Kidney (tissue), 14 donors: ENCODE results near the gene ATP1B2. TPM values are rescaled to one million over a fixed set of nuclear protein-coding genes. Genes with fewer than 3 reads are reported as not detected.

Experiments used
- DNase-seq, 5 donors: peaks; one replicate each; pipeline ENCODE4 v3.0.0-alpha.2; 2013 to 2020
- FAIRE-seq: peaks from 2 replicates; lab custom pipeline; 2012; peaks lifted over from hg19 to GRCh38; lab: Jason Lieb, UNC
- H3K27ac ChIP-seq, 2 donors: one replicate each; pipeline ENCODE4 v1.7.0; 2013; ENCODE audit warnings: low read depth in 2 of 2, low read length in 2 of 2, inconsistent platforms in 1 of 2
- H3K27me3 ChIP-seq: one replicate; pipeline ENCODE4 v1.7.1; 2013; ENCODE audit warnings: low read length, inconsistent platforms; ENCODE audit not compliant: control insufficient read depth, insufficient read depth
- H3K36me3 ChIP-seq, 3 donors: one replicate each; pipeline versions ENCODE4 v1.7.0 to v1.7.1; 2013; ENCODE audit warnings: low read length in 3 of 3, control low read depth in 1 of 3, inconsistent platforms in 1 of 3; ENCODE audit not compliant: insufficient read depth in 3 of 3, control insufficient read depth in 2 of 3
- H3K4me1 ChIP-seq, 3 donors: one replicate each; pipeline versions ENCODE4 v1.7.0 to v1.7.1; 2013; ENCODE audit warnings: low read length in 3 of 3, inconsistent platforms in 1 of 3, low read depth in 1 of 3; ENCODE audit not compliant: control insufficient read depth in 2 of 3, insufficient read depth in 2 of 3
- H3K4me3 ChIP-seq, 3 donors: one replicate each; pipeline versions ENCODE4 v1.7.0 to v1.8.1; 2013; ENCODE audit warnings: low read length in 3 of 3, control low read depth in 1 of 3, inconsistent platforms in 1 of 3
- H3K9ac ChIP-seq, 3 donors: one replicate each; pipeline versions ENCODE4 v1.7.0 to v1.7.1; 2013; ENCODE audit warnings: low read length in 3 of 3, control low read depth in 1 of 3, inconsistent platforms in 1 of 3
- H3K9me3 ChIP-seq, 3 donors: one replicate each; pipeline versions ENCODE4 v1.7.0 to v1.7.1; 2013; ENCODE audit warnings: low read length in 3 of 3, control low read depth in 1 of 3, inconsistent platforms in 1 of 3; ENCODE audit not compliant: control insufficient read depth in 2 of 3, insufficient read depth in 1 of 3
- CTCF ChIP-seq: IDR thresholded peaks from 3 replicates; pipeline ENCODE4 v1.5.1; 2012; ENCODE audit warnings: mild to moderate bottlenecking, moderate library complexity, borderline replicate concordance; ENCODE audit not compliant: insufficient read depth; ENCODE audit errors: extremely low read depth
- intact Hi-C: fragments of 100-400 bp; cut with DNase I; formaldehyde crosslinking; loops from one replicate; pipeline ENCODE4 v1.11.1; 2022
- polyA plus RNA-seq: library from polyadenylated mRNA; stranded (reverse); fragments of 350-450 nt; fragmentation: Illumina TruSeq; extraction: RNeasy Lipid Tissue Mini Kit (QIAGEN cat#74804); gene quantifications from one replicate; pipeline ENCODE4 v1.2.3, GENCODE V29; 2014; ENCODE audit warnings: low read depth, low replicate concordance; ENCODE audit not compliant: insufficient read depth
- total RNA-seq: library from RNA; stranded (reverse); fragmentation: NEBNext Ultra II Directional; extraction: Animal tissue kit (Norgen Biotek cat#: 25700); gene quantifications from one replicate; pipeline ENCODE4 v1.2.1, GENCODE V29; 2021
- donor health status: control.
- donor health status: control.
- donor health status: control.
- donor health status: control.
- donor health status: control.
- donor health status: DM: yes; HTN: yes; CAD: no.
- donor health status: Normal renal cell carcinoma (clear cell type).

The ATP1B2 gene
- total and polyA plus RNA-seq, 2 donors from 2014 or later: 7.6 to 12.8 TPM

- Histone ChIP-seq H3K4me3 (peak overlapping the region; percentile 3 to 28 (median 7)), H3K36me3 (peaks cover 2 to 3% (median 3%) of the 10 kb centered on the region in 3 donors), H3K9me3 (no peaks in the 10 kb centered on the region), H3K27ac (peak overlapping the region in 1 of 2 donors; percentile 15), H3K27me3 (no peaks in the 10 kb centered on the region), H3K4me1 (peaks cover 4 to 22% (median 17%) of the 10 kb centered on the region in 3 donors), H3K9ac (peak overlapping the region in 2 of 3 donors; percentile 23 to 53)
- intact Hi-C loops: no loop called here
- DNase-seq: no peak
- no peak for FAIRE-seq
- no peak for TF ChIP-seq CTCF
Measured at GRCh38 chr17:7611635-7612293, 39.0 kb upstream of the ATP1B2 start.

DNA sequence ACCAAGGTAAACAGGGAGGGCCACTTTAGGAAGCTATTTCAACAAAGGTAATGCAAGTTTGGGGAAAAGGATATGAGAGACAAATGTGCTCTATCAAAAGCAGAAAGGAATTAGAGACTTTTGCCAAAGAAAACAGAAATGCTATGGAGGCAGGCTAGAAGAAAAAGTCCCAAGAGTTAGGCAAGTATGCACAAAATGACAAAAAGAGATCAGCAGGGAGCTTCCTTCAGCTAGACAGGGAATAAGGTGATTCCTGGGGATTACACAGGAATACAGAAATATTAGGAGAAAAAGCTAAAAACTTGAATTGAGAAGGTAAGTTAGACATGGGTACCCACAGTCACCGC, 38.5 kb upstream of the ATP1B2 start:
- Histone ChIP-seq H3K4me1 (peaks cover 4 to 22% (median 17%) of the 10 kb centered on the region in 3 donors), H3K36me3 (peaks cover 2 to 3% (median 3%) of the 10 kb centered on the region in 3 donors), H3K4me3 (peak overlapping the region in 2 of 3 donors; percentile 3 to 28), H3K27ac (peak overlapping the region in 1 of 2 donors; percentile 15), H3K9me3 (no peaks in the 10 kb centered on the region), H3K9ac (peak overlapping the region in 1 of 3 donors; percentile 53), H3K27me3 (no peaks in the 10 kb centered on the region)
- no peak for FAIRE-seq
- TF ChIP-seq CTCF: no peak
- intact Hi-C loops: no loop called here
- DNase-seq: peak in 1 of 5 donors; percentile 48

GRCh38 chr17:7613769-7614424, 36.8 kb upstream of the ATP1B2 start:
- Histone ChIP-seq H3K4me1 (peaks cover 4 to 22% (median 17%) of the 10 kb centered on the region in 3 donors), H3K27me3 (no peaks in the 10 kb centered on the region), H3K9me3 (no peaks in the 10 kb centered on the region), H3K36me3 (peaks cover 0 to 3% (median 2%) of the 10 kb centered on the region in 3 donors), H3K27ac (peak overlapping the region; percentile 68 to 87), H3K4me3 (peak overlapping the region; percentile 51 to 93 (median 81)), H3K9ac (peak overlapping the region; percentile 52 to 93 (median 61))
- no peak for FAIRE-seq
- intact Hi-C loops: no loop called here
- TF ChIP-seq CTCF: no peak
- DNase-seq: peak in 2 of 5 donors; percentile 22 to 23
